Fibroblast of skin of right quadriceps (primary cell): Measurements from ENCODE around the gene LUZP2.

Experiments
- DNase-seq: peaks from one replicate; pipeline ENCODE4 v3.0.0-alpha.2; 2013

Gene LUZP2

DNA sequence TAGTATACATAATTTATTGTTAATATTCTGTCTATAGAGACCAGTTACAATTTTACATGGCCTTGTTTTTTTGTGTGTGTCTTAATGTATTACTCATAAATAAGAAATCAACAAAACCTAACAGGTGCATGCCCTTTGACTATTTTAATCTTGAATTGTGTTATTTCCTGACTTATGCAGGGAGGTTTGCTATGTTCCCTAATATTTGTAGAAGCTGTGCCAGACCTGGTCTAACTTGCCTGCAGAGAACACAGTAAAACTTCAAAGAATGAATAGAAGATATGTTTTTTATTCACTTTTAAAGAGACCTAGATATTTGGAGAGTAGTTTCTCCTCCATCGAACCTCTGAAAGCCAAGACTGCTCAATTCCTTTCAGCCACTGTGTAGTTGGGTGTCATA lies 234.7 kb downstream of the LUZP2 start:
- DNase-seq, result no peak

- no peak for DNase-seq
Observed at GRCh38 chr11:24734742-24735237, 237.9 kb downstream of the LUZP2 start.

GRCh38 chr11:24738972-24739371 lies 242.1 kb downstream of the LUZP2 start:
- DNase-seq, result no peak

DNA sequence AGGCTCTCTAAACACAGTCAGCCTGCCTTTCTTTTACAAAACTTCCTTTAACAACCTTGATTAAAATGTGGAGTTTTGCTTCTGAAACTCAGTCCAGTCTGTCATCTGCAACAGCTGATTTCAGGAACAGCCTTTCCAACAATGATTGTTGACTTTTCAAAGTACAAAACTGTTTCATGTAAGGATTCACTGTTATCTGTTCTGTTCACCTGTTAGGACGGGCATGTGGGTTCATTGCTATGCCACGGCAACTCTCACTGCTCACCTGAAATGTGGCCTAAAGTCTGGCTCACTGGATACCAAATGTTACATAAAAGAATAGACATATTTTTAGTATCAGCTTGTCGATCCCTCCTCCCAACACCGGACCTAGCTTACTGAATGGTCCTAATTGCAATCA lies 242.8 kb downstream of the LUZP2 start:
- no peak for DNase-seq

GRCh38 chr11:24747275-24748251 lies 250.7 kb downstream of the LUZP2 start:
- DNase-seq, result no peak

DNA sequence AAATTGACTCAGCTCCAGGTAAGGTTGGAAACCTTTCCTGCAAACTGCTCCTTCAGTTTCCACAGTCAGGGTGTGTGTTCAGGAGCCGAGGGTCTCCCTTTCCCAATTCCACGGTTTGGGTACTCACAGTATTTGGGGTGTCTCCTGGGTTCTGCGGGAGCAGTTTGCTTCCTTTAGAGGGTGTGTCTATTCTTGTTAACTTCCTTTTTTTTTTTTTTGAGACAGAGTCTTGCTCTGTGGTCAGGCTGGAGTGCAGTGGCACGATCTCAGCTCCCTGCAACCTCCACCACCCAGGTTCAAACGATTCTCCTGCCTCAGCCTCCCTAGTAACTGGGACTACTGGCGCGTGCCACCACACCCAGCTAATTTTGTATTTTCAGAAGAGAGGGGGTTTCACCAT lies 251.4 kb downstream of the LUZP2 start:
- no peak for DNase-seq

- peak; percentile 5 for DNase-seq
Observed at GRCh38 chr11:24754406-24754805, 257.6 kb downstream of the LUZP2 start.

- DNase-seq, result no peak
Observed at GRCh38 chr11:24755260-24755839, 258.5 kb downstream of the LUZP2 start.

- DNase-seq, result no peak
Observed at GRCh38 chr11:24759742-24760141, 262.9 kb downstream of the LUZP2 start.

- peak; percentile 2 for DNase-seq
Observed at GRCh38 chr11:24760681-24761080, 263.8 kb downstream of the LUZP2 start.

GRCh38 chr11:24762076-24762475 lies 265.2 kb downstream of the LUZP2 start:
- DNase-seq, result no peak

- DNase-seq, result no peak
Observed at GRCh38 chr11:24767411-24767810, 270.6 kb downstream of the LUZP2 start.

- DNase-seq, result no peak
Observed at GRCh38 chr11:24773322-24773721, 276.5 kb downstream of the LUZP2 start.

DNA sequence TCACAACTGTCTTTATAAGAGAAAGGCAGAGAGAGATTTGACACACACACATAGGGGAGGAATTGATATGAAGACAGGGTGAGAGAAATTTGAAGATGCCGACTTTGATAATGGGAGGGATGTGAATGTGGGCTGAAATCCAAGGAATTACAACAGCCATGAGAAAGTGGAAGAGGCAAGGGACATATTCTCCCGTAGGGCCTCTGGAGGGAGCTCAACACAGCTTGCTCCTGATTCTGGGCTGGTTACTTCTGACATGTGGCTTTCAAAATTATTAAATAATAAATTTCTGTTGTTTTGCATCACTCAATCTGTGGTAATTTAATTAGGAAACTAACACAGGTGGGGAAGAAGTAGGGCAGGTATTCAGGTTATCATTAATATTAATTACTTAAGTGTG lies 282.9 kb downstream of the LUZP2 start:
- DNase-seq, result no peak

DNA sequence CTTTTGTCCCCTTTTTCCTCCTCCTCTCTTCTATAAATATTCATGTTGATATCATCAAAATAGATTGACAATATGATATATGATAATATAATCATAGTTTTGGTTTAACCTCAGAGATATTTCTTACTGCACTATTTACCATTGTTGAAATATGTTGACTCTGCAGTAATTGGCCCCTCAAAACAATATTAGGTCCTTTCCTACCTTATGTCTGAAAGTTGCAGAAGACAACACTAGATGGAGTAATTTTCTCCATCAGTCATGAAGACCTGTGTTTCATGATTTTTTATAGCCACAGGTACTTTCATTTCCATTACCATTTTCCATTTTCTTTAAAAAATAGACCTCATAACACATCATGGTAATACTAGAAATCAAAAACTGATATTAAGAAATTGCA lies 284.4 kb downstream of the LUZP2 start:
- no peak for DNase-seq

GRCh38 chr11:24793479-24793878 lies 296.6 kb downstream of the LUZP2 start:
- DNase-seq, result no peak

DNA sequence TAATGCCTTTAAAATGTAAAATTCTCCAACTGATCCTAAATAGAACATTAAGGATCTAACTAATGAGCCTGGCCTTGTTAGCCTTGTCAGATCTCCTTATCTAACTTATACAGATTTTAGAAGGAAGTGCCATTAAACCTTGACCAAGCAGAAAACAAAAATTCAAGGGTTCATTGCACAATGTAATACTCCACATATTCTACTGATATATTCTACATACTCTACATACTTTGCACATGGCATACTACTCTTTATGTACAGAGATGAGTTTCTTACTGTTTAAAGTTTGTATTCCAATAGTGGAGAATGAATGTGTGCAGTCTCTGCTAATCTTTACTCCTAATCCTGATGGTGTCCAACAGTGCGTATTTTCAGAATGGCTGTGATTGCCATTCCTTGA lies 297.2 kb downstream of the LUZP2 start:
- no peak for DNase-seq

DNA sequence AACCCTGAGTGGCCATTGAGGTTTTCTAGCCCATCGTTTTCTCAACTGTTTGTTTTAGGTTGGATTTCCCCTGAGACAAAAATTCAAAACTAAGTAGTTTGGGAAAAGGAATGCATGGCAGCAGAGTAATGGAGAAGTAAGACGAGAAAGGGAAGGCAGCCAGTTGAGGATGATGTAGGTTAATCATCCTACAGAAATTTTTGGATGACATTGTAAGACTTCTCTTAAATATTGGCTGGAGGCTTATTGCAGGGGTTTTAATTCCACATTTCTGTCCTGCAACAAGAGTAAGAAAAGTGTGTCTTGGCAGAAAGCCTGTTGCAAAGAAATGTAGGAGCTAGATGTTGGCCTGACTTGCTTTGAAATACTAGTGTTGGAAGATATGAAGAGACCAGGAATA lies 308.8 kb downstream of the LUZP2 start:
- DNase-seq, result no peak

DNA sequence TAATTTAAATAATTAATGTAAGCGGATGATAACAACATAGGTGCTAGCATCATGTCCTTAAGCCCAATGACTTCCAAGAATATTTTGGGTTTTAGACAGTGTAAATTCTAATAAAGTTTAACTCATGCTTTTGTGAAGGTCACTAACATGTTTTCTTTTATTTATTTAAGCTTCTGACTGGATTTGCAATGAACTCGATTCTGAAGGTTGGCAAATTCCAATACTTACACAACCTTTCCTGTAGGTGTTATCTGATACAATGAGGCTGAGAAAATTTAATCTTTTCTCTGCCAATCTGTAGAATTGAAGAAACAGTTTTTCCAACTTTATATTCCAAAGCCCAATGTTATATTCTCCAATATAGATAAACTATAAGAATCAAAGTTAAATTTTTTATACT lies 311.3 kb downstream of the LUZP2 start:
- DNase-seq, result no peak

GRCh38 chr11:24819006-24819405 lies 322.2 kb downstream of the LUZP2 start:
- DNase-seq, result no peak

GRCh38 chr11:24819863-24820434 lies 323.1 kb downstream of the LUZP2 start:
- DNase-seq, result no peak

DNA sequence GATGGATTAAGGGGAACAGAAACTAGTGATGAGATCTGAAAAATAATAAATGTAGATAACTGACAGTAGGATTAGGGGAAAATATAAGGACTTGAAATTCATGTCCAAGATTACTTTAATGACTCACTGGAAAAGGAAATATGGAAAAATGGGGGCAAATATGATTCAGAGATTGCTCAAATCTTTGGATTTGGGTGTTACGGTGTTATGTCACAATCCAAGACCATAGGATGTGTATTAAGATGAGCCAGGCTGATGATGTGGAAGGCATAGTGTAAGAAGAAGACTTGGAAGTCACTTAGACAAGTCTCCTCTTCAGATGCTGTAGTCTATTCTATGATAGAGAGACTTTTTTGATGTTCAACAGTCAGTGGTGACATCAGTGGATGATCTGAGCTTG lies 323.7 kb downstream of the LUZP2 start:
- DNase-seq, result no peak

GRCh38 chr11:24828938-24829605 lies 332.2 kb downstream of the LUZP2 start:
- DNase-seq, result no peak
